Neural progenitor cell (in vitro differentiated cells): ENCODE measurements around the gene SIL1.
A peak's percentile ranks its signal among the peaks of the same experiment; 100 is the strongest.

ENCODE experiments used
- CTCF ChIP-seq: fragments of 200-600 bp; sonication (generic); IDR thresholded peaks from 2 replicates; pipeline ENCODE4 v1.5.1; 2017; ENCODE audit warnings: antibody characterized with exemption, mild to moderate bottlenecking
- EZH2 ChIP-seq: fragments of 200-600 bp; sonication (generic); IDR thresholded peaks from 2 replicates; pipeline ENCODE4 v1.6.1; 2017; ENCODE audit warnings: antibody characterized with exemption, mild to moderate bottlenecking, moderate library complexity
- EZH2phosphoT487 ChIP-seq: fragments of 200-600 bp; sonication (generic); IDR thresholded peaks from 2 replicates; pipeline ENCODE4 v1.6.1; 2017; ENCODE audit warnings: antibody characterized with exemption

- peak; percentile 36 for TF ChIP-seq CTCF
- TF ChIP-seq EZH2phosphoT487: no peak
- TF ChIP-seq EZH2: no peak
Observed at GRCh38 chr5:139193928-139194327, 4.2 kb downstream of the SIL1 start.
